HepG2 (cell line): ENCODE results near the gene CADPS. TPM values are rescaled to one million over a fixed set of nuclear protein-coding genes. Genes with fewer than 3 reads are reported as not detected.

ENCODE experiments used
- ATAC-seq: fragments of 200-7000 bp; cut with Tn5 transposase; 3 replicates; pipeline ENCODE4 v1.9.1; 2020; ENCODE audit warnings: mild to moderate bottlenecking, moderate library complexity
- BruUV-seq: library from RNA; stranded (reverse); fragments of 400-500 nt; replicated peaks from 2 replicates; lab custom pipeline; 2021; lab: Mats Ljungman, UMichigan
- CTCF ChIA-PET: fragments of 300-600 bp; formaldehyde crosslinking; extraction: SDS; loops from one replicate; lab custom pipeline; 2021; ENCODE audit warnings: low total read pairs, inconsistent platforms, low intra/inter-chr PET ratio; lab: Yijun Ruan, JAX
- POLR2A ChIA-PET: fragments of 350-600 bp; sonication (Branson Sonifier 250); formaldehyde crosslinking; loops from one replicate; lab custom pipeline; 2020; ENCODE audit warnings: antibody characterized with exemption, inconsistent platforms; lab: Yijun Ruan, JAX
- DNase-seq: peaks from one replicate; pipeline ENCODE4 v3.0.0-alpha.2; 2015; ENCODE audit warnings: low spot score
- FAIRE-seq: peaks from 3 replicates; lab custom pipeline; 2011; peaks lifted over from hg19 to GRCh38; lab: Jason Lieb, UNC
- H2AFZ ChIP-seq: one replicate; pipeline ENCODE4 v1.6.1; 2011; ENCODE audit warnings: low read length, inconsistent platforms
- H3K27ac ChIP-seq: fragments of 300-600 bp; 3 replicates; pipeline ENCODE4 v1.8.0; 2011; ENCODE audit warnings: mixed run types, mild to moderate bottlenecking, mixed read lengths, low read length, inconsistent platforms; ENCODE audit not compliant: insufficient read depth; ENCODE audit errors: extremely low read length
- H3K27me3 ChIP-seq, 2 experiments: fragments of 200-600 bp in 1 of 2; 2 replicates in 1 of 2; 3 replicates in 1 of 2; pipeline versions ENCODE4 v1.6.0 to v1.8.0; 2011; ENCODE audit warnings: low read length in 2 of 2, mild to moderate bottlenecking in 2 of 2, moderate library complexity in 2 of 2, inconsistent platforms in 1 of 2; ENCODE audit not compliant: insufficient read depth in 2 of 2, control insufficient read depth in 1 of 2
- H3K36me3 ChIP-seq, 2 experiments: fragments of 200-600 bp in 1 of 2; replicated peaks in 1 of 2; 2 replicates in 1 of 2; 3 replicates in 1 of 2; pipeline versions ENCODE4 v1.5.1 to v1.8.0; 2011; ENCODE audit warnings: low read length in 2 of 2, inconsistent platforms in 1 of 2; ENCODE audit not compliant: insufficient read depth in 2 of 2, control insufficient read depth in 1 of 2
- H3K4me1 ChIP-seq: 2 replicates; pipeline ENCODE4 v1.5.1; 2012; ENCODE audit warnings: low read length, inconsistent platforms; ENCODE audit not compliant: insufficient read depth
- H3K4me2 ChIP-seq: 2 replicates; pipeline ENCODE4 v1.6.0; 2011; ENCODE audit warnings: low read depth, low read length, inconsistent platforms
- H3K4me3 ChIP-seq, 3 experiments: fragments of 200-600 bp in 1 of 3; sonication (generic), shearing (Covaris generic) in 1 of 3; replicated peaks in 1 of 3; 2 replicates each; pipeline ENCODE4 v1.5.1; 2011 to 2016; ENCODE audit warnings: low read length in 3 of 3, inconsistent platforms in 2 of 3, low read depth in 2 of 3, mild to moderate bottlenecking in 2 of 3, control low read depth in 1 of 3, mixed read lengths in 1 of 3; ENCODE audit not compliant: insufficient read depth in 1 of 3
- H3K79me2 ChIP-seq: one replicate; pipeline ENCODE4 v1.6.1; 2011; ENCODE audit warnings: low read length, inconsistent platforms; ENCODE audit not compliant: insufficient read depth
- H3K9ac ChIP-seq: 2 replicates; pipeline ENCODE4 v1.6.0; 2011; ENCODE audit warnings: mild to moderate bottlenecking, low read depth, low read length, inconsistent platforms; ENCODE audit not compliant: insufficient read depth
- H3K9me3 ChIP-seq: 2 replicates; pipeline ENCODE4 v1.5.1; 2012; ENCODE audit warnings: mild to moderate bottlenecking, low read length
- H4K20me1 ChIP-seq: 2 replicates; pipeline ENCODE4 v1.6.0; 2011; ENCODE audit warnings: inconsistent platforms, mild to moderate bottlenecking, low read length, moderate library complexity; ENCODE audit not compliant: insufficient read depth
- ARNT ChIP-seq: fragments of 450-650 bp; IDR thresholded peaks from 2 replicates; pipeline ENCODE4 v1.6.1; 2017
- BCLAF1 ChIP-seq: fragments of 450-650 bp; IDR thresholded peaks from 2 replicates; pipeline ENCODE4 v1.6.1; 2017; ENCODE audit warnings: mild to moderate bottlenecking
- BHLHE40 ChIP-seq: IDR thresholded peaks from 2 replicates; pipeline ENCODE4 v1.6.1; 2011; ENCODE audit warnings: low read length, improper control_type of control experiment
- FOSL1 ChIP-seq: sonication (generic); formaldehyde crosslinking; IDR thresholded peaks from 2 replicates; pipeline ENCODE4 v1.9.0; 2021; ENCODE audit warnings: missing genetic modification reagents, borderline replicate concordance
- FOXC1 ChIP-seq: sonication (generic); formaldehyde crosslinking; IDR thresholded peaks from 2 replicates; pipeline ENCODE4 v1.8.0; 2022; ENCODE audit warnings: mild to moderate bottlenecking, missing genetic modification reagents, borderline replicate concordance
- HHEX ChIP-seq: IDR thresholded peaks from 2 replicates; pipeline ENCODE4 v1.6.1; 2016; ENCODE audit warnings: control low read depth
- PAXIP1 ChIP-seq: sonication (generic); formaldehyde crosslinking; conservative IDR thresholded peaks from 2 replicates; pipeline ENCODE4 v1.4.0; 2020; ENCODE audit warnings: mild to moderate bottlenecking, missing genetic modification reagents, moderate library complexity
- PCBP1 ChIP-seq: fragments of 200-400 bp; formaldehyde crosslinking; IDR thresholded peaks from 2 replicates; pipeline ENCODE4 v1.6.1; 2017; ENCODE audit warnings: mild to moderate bottlenecking, low read depth, low read length, borderline replicate concordance
- SMC3 ChIP-seq: IDR thresholded peaks from 2 replicates; pipeline ENCODE4 v1.6.1; 2011; ENCODE audit warnings: low read length, improper control_type of control experiment
- ZC3H4 ChIP-seq: sonication (generic); formaldehyde crosslinking; IDR thresholded peaks from 2 replicates; pipeline ENCODE4 v1.4.0; 2020; ENCODE audit warnings: missing genetic modification reagents, borderline replicate concordance
- ZFP90 ChIP-seq: sonication (generic); formaldehyde crosslinking; IDR thresholded peaks from 2 replicates; pipeline ENCODE4 v1.8.0; 2022; ENCODE audit warnings: missing genetic modification reagents, mild to moderate bottlenecking, inconsistent platforms, borderline replicate concordance
- ZNF235 ChIP-seq: sonication (generic); formaldehyde crosslinking; IDR thresholded peaks from 2 replicates; pipeline ENCODE4 v1.8.1; 2023; ENCODE audit warnings: mild to moderate bottlenecking, missing genetic modification reagents, borderline replicate concordance
- ZNF331 ChIP-seq: sonication (generic); formaldehyde crosslinking; IDR thresholded peaks from 2 replicates; pipeline ENCODE4 v1.4.0; 2020; ENCODE audit warnings: missing genetic modification reagents
- ZNF335 ChIP-seq: sonication (generic); formaldehyde crosslinking; IDR thresholded peaks from 2 replicates; pipeline ENCODE4 v1.4.0; 2020; ENCODE audit warnings: missing genetic modification reagents
- ZNF768 ChIP-seq: sonication (generic); formaldehyde crosslinking; IDR thresholded peaks from 2 replicates; pipeline ENCODE4 v1.4.0; 2020; ENCODE audit warnings: missing genetic modification reagents
- WGBS: methylation state at CpG from one replicate; pipeline ENCODE4 v1.1.6; 2017; ENCODE audit warnings: low lambda C conversion rate; 5-methylcytosine and 5-hydroxymethylcytosine counted together
- in situ Hi-C: cut with HindIII; loops from 2 replicates; pipeline ENCODE4 v1.10.0; 2017; ENCODE audit warnings: low pct_unique_long_range_greater_than_20kb; ENCODE audit not compliant: extremely low pct_ligation_motif_present
- intact Hi-C: fragments of 100-400 bp; cut with micrococcal nuclease; formaldehyde crosslinking; loops from one replicate; pipeline ENCODE4 v1.10.0; 2022; ENCODE audit not compliant: unreplicated experiment
- polyA plus RNA-seq, 8 experiments: library from polyadenylated mRNA; depleted of rRNA in 3 of 8; stranded (reverse) in 7 of 8; unstranded in 1 of 8; fragments of >200 nt; fragmentation: Illumina TruSeq in 4 of 8; extraction: Trizol in 4 of 8; gene quantifications; 2 replicates each; pipeline versions ENCODE4 v1.2.1 to v1.2.3, GENCODE V29; 2011 to 2016; ENCODE audit warnings: low read depth in 4 of 8, missing spikeins in 1 of 8, mixed read lengths in 1 of 8; ENCODE audit not compliant: insufficient read depth in 1 of 8
- total RNA-seq, 5 experiments: library from RNA; depleted of rRNA; stranded (reverse); fragments of >200 nt; fragmentation: Illumina TruSeq; extraction: Trizol; gene quantifications; 2 replicates each; pipeline ENCODE4 v1.2.3, GENCODE V29; 2016; ENCODE audit warnings: low read depth in 1 of 5
- TF ChIP-seq, protein P1 (sequence below): sonication (generic); formaldehyde crosslinking; IDR thresholded peaks from 2 replicates; pipeline ENCODE4 v1.4.0; 2020; ENCODE audit warnings: missing genetic modification reagents

Gene CADPS
- total and polyA plus RNA-seq, 2 of the 13 experiments (the other 11 are each of a cell fraction or from before 2014, with no cell fraction given), result not detected

DNA sequence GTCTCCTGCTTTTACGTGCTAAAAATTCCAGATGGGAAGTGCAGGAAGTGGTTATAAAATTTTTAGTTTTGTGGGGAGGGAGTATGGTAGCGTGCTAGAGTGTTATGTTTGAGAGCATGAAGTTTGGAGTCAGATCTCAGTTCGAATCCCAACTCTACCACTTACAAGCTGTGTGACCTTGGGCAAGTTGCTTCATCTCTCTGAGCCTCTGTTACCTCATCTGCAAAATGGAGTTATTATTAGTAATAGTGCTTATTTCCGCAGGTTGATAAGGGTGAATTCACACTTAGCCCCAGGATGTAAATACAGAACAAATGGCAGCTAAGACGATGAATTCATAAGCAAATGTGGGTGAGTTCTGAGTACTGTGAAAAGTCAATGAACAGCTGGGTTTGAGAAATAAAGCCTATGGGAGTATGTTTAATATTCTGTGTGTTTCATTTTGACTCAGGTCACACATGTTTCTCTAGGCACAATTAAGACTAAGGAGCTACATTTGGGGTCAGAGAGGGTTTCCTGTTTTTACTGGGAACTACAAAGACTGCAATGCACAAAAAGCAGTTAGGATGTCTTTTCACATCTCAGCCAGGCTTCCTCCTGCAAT lies 428.8 kb downstream of the CADPS start:
- WGBS, result 56% methylated on average over 5 of the region's 5 CpGs
- in situ Hi-C loops, result no loop called here
- Histone ChIP-seq H3K27ac (no peak overlapping the region), H3K36me3 (no peaks in the 10 kb centered on the region), H3K4me1 (no peaks in the 10 kb centered on the region), H3K27me3 (peaks cover 0 to 10% of the 10 kb centered on the region in 2 experiments; a peak in 1 of 5 replicates), H3K4me2 (peak overlapping the region; percentile 59; the same call in 1 of the 2 replicates), H2AFZ (no peak overlapping the region), H3K9me3 (no peaks in the 10 kb centered on the region), H4K20me1 (no peaks in the 10 kb centered on the region), H3K9ac (no peak overlapping the region), H3K79me2 (no peaks in the 10 kb centered on the region), H3K4me3 (no peak overlapping the region)
- FAIRE-seq, result no peak
- BruUV-seq, result no TSS peak
- CTCF ChIA-PET, result no interaction called here
- no peak for ATAC-seq
- intact Hi-C loops, result no loop called here
- DNase-seq, result no peak
- POLR2A ChIA-PET, result no interaction called here
- TF ChIP-seq ZNF768 (CRISPR knock-in tag) (no peak; the same call in 1 of the 2 replicates), ZNF235 (CRISPR knock-in tag) (no peak), FOSL1 (CRISPR knock-in tag) (no peak), PAXIP1 (CRISPR knock-in tag) (no peak), ZFP90 (no peak), SMC3 (no peak), BCLAF1 (no peak), ZNF335 (CRISPR knock-in tag) (no peak), BHLHE40 (no peak), ZC3H4 (no peak), ARNT (no peak), ZNF331 (CRISPR knock-in tag) (no peak), FOXC1 (no peak), HHEX (no peak), PCBP1 (no peak)
- TF ChIP-seq, protein P1, sequence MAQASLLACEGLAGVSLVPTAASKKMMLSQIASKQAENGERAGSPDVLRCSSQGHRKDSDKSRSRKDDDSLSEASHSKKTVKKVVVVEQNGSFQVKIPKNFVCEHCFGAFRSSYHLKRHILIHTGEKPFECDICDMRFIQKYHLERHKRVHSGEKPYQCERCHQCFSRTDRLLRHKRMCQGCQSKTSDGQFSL (CRISPR knock-in tag), result no peak
